IPS DF 4.7 (cell line): ENCODE results near the gene TRMT10C.
A peak's percentile ranks its signal among the peaks of the same experiment; 100 is the strongest.
"Not testable (repeated sequence)": the region's sequence is repeated elsewhere in the genome, so short reads cannot be mapped to it uniquely, and the experiment has no call there.

ENCODE experiments used
- DNase-seq: peaks from one replicate; pipeline ENCODE4 v3.0.0-alpha.2; 2013; ENCODE audit warnings: low spot score; ENCODE audit errors: extremely low read depth

Gene TRMT10C

GRCh38 chr3:101548527-101549105, 13.1 kb upstream of the TRMT10C start:
- DNase-seq: no peak

- no peak for DNase-seq
Observed at GRCh38 chr3:101549473-101549872, 12.2 kb upstream of the TRMT10C start.

- DNase-seq: not testable (repeated sequence)
Observed at GRCh38 chr3:101551359-101552081, 10.1 kb upstream of the TRMT10C start.

- not testable (repeated sequence) for DNase-seq
Observed at GRCh38 chr3:101553381-101553780, 8.3 kb upstream of the TRMT10C start.

- no peak for DNase-seq
Observed at GRCh38 chr3:101556064-101556463, 5.6 kb upstream of the TRMT10C start.

- no peak for DNase-seq
Observed at GRCh38 chr3:101567528-101568317, 6.1 kb downstream of the TRMT10C start.

- DNase-seq: no peak
Observed at GRCh38 chr3:101571028-101571895, 9.6 kb downstream of the TRMT10C start.

GRCh38 chr3:101573449-101574387, 12.1 kb downstream of the TRMT10C start, which contains the start of gene PCNP:
Gene PCNP (plus strand): TSS chr3:101574180. CDS start chr3:101574216, 36 bp downstream.
- DNase-seq: peak; percentile 95

- no peak for DNase-seq
Observed at GRCh38 chr3:101574388-101575112, 12.9 kb downstream of the TRMT10C start.

- DNase-seq: no peak
Observed at GRCh38 chr3:101577286-101577685, 15.6 kb downstream of the TRMT10C start.

- DNase-seq: no peak
Observed at GRCh38 chr3:101588616-101589015, 26.9 kb downstream of the TRMT10C start.

GRCh38 chr3:101591071-101591470, 29.4 kb downstream of the TRMT10C start:
- no peak for DNase-seq

GRCh38 chr3:101602731-101603130, 41.1 kb downstream of the TRMT10C start:
- no peak for DNase-seq

- DNase-seq: no peak
Observed at GRCh38 chr3:101603184-101603583, 41.5 kb downstream of the TRMT10C start.

- not testable (repeated sequence) for DNase-seq
Observed at GRCh38 chr3:101605398-101605797, 43.7 kb downstream of the TRMT10C start.

- DNase-seq: no peak
Observed at GRCh38 chr3:101611023-101611422, 49.4 kb downstream of the TRMT10C start.

GRCh38 chr3:101613014-101613413, 51.3 kb downstream of the TRMT10C start:
- not testable (repeated sequence) for DNase-seq

GRCh38 chr3:101615525-101615924, 53.9 kb downstream of the TRMT10C start:
- DNase-seq: no peak
